ENCODE results near the gene C1orf159.

The C1orf159 gene

GRCh38 chr1:1148061-1148460, 32.2 kb upstream of the C1orf159 start:
- no peak overlapping the region for H3K9ac ChIP-seq (ENCODE audit: low read length)
- no peak overlapping the region for H3K23ac ChIP-seq (ENCODE audit: low read length)
- no peaks in the 10 kb centered on the region for H3K27me3 ChIP-seq (ENCODE audit: insufficient read depth, low read length, poor library complexity)
- H2BK5ac ChIP-seq (ENCODE audit: low read length) = no peak overlapping the region
- H3K4ac ChIP-seq (ENCODE audit: low read depth, low read length) = no peak overlapping the region
- no peak overlapping the region for H3K4me3 ChIP-seq (ENCODE audit: low read length)
- no peak overlapping the region for H2AK5ac ChIP-seq (ENCODE audit: low read length)
- no peak overlapping the region for H3K4me2 ChIP-seq (ENCODE audit: low read length)
- no peak overlapping the region for H3K56ac ChIP-seq (ENCODE audit: low read length)
- DNase-seq = no peak
- no peak overlapping the region for H4K5ac ChIP-seq (ENCODE audit: low read length)
- no peak overlapping the region for H3K18ac ChIP-seq (ENCODE audit: low read length)
- H3K79me1 ChIP-seq (ENCODE audit: low read length) = no peaks in the 10 kb centered on the region
- no peak overlapping the region for H4K8ac ChIP-seq (ENCODE audit: low read depth, low read length)
- no peak overlapping the region for H3K27ac ChIP-seq (ENCODE audit: low read depth, low read length)
- H2BK15ac ChIP-seq (replicated peaks; ENCODE audit: low read depth) = no peak overlapping the region
- no peaks in the 10 kb centered on the region for H3K36me3 ChIP-seq (ENCODE audit: control insufficient read depth, insufficient read depth, low read length)
- H3K79me2 ChIP-seq (ENCODE audit: control insufficient read depth, insufficient read depth, low read length) = no peaks in the 10 kb centered on the region
- no peak overlapping the region for H2BK120ac ChIP-seq (ENCODE audit: low read depth, low read length)
- H3K4me1 ChIP-seq (ENCODE audit: control insufficient read depth, low read depth, low read length) = no peaks in the 10 kb centered on the region
- no CpG with 5 or more reads among the region's 13 CpGs for WGBS (ENCODE audit: extremely low coverage, insufficient coverage, low lambda C conversion rate)

- Histone ChIP-seq H2BK120ac (ENCODE audit: low read depth, low read length) (no peak overlapping the region), H3K27ac (ENCODE audit: low read depth, low read length) (no peak overlapping the region), H3K18ac (ENCODE audit: low read length) (no peak overlapping the region), H3K79me1 (ENCODE audit: low read length) (no peaks in the 10 kb centered on the region), H3K4ac (ENCODE audit: low read depth, low read length) (no peak overlapping the region), H3K23ac (ENCODE audit: low read length) (no peak overlapping the region), H4K5ac (ENCODE audit: low read length) (no peak overlapping the region), H3K4me3 (ENCODE audit: low read length) (no peak overlapping the region), H2AK5ac (ENCODE audit: low read length) (no peak overlapping the region), H3K9ac (ENCODE audit: low read length) (no peak overlapping the region), H3K36me3 (ENCODE audit: control insufficient read depth, insufficient read depth, low read length) (no peaks in the 10 kb centered on the region), H3K4me2 (ENCODE audit: low read length) (no peak overlapping the region), H3K79me2 (ENCODE audit: control insufficient read depth, insufficient read depth, low read length) (no peaks in the 10 kb centered on the region), H3K27me3 (ENCODE audit: insufficient read depth, low read length, poor library complexity) (no peaks in the 10 kb centered on the region), H4K8ac (ENCODE audit: low read depth, low read length) (no peak overlapping the region), H2BK15ac (replicated peaks; ENCODE audit: low read depth) (no peak overlapping the region), H3K4me1 (ENCODE audit: control insufficient read depth, low read depth, low read length) (no peaks in the 10 kb centered on the region), H2BK5ac (ENCODE audit: low read length) (no peak overlapping the region), H3K56ac (ENCODE audit: low read length) (no peak overlapping the region)
- DNase-seq = no peak
- WGBS (ENCODE audit: extremely low coverage, insufficient coverage, low lambda C conversion rate) = no CpG with 5 or more reads among the region's 15 CpGs
Measured at GRCh38 chr1:1146596-1146995, 30.7 kb upstream of the C1orf159 start.

- Histone ChIP-seq H3K27ac (ENCODE audit: low read depth, low read length) (no peak overlapping the region), H2BK15ac (replicated peaks; ENCODE audit: low read depth) (no peak overlapping the region), H2BK120ac (ENCODE audit: low read depth, low read length) (no peak overlapping the region), H3K4ac (ENCODE audit: low read depth, low read length) (no peak overlapping the region), H3K4me2 (ENCODE audit: low read length) (no peak overlapping the region), H4K8ac (ENCODE audit: low read depth, low read length) (no peak overlapping the region), H3K9ac (ENCODE audit: low read length) (no peak overlapping the region), H3K27me3 (ENCODE audit: insufficient read depth, low read length, poor library complexity) (no peaks in the 10 kb centered on the region), H3K36me3 (ENCODE audit: control insufficient read depth, insufficient read depth, low read length) (no peaks in the 10 kb centered on the region), H3K4me1 (ENCODE audit: control insufficient read depth, low read depth, low read length) (no peaks in the 10 kb centered on the region), H3K4me3 (ENCODE audit: low read length) (no peak overlapping the region), H2AK5ac (ENCODE audit: low read length) (no peak overlapping the region), H3K79me1 (ENCODE audit: low read length) (no peaks in the 10 kb centered on the region), H4K5ac (ENCODE audit: low read length) (no peak overlapping the region), H3K56ac (ENCODE audit: low read length) (no peak overlapping the region), H2BK5ac (ENCODE audit: low read length) (no peak overlapping the region), H3K18ac (ENCODE audit: low read length) (no peak overlapping the region), H3K23ac (ENCODE audit: low read length) (no peak overlapping the region), H3K79me2 (ENCODE audit: control insufficient read depth, insufficient read depth, low read length) (no peaks in the 10 kb centered on the region)
- no CpG with 5 or more reads among the region's 14 CpGs for WGBS (ENCODE audit: extremely low coverage, insufficient coverage, low lambda C conversion rate)
- no peak for DNase-seq
Measured at GRCh38 chr1:1146026-1146425, 30.1 kb upstream of the C1orf159 start.

GRCh38 chr1:1145547-1145914, 29.6 kb upstream of the C1orf159 start:
- Histone ChIP-seq H4K5ac (ENCODE audit: low read length) (no peak overlapping the region), H2BK15ac (replicated peaks; ENCODE audit: low read depth) (no peak overlapping the region), H2BK5ac (ENCODE audit: low read length) (no peak overlapping the region), H3K9ac (ENCODE audit: low read length) (no peak overlapping the region), H4K8ac (ENCODE audit: low read depth, low read length) (no peak overlapping the region), H3K4ac (ENCODE audit: low read depth, low read length) (no peak overlapping the region), H3K27me3 (ENCODE audit: insufficient read depth, low read length, poor library complexity) (no peaks in the 10 kb centered on the region), H3K23ac (ENCODE audit: low read length) (no peak overlapping the region), H3K79me1 (ENCODE audit: low read length) (no peaks in the 10 kb centered on the region), H3K27ac (ENCODE audit: low read depth, low read length) (no peak overlapping the region), H3K4me1 (ENCODE audit: control insufficient read depth, low read depth, low read length) (no peaks in the 10 kb centered on the region), H3K4me3 (ENCODE audit: low read length) (no peak overlapping the region), H3K4me2 (ENCODE audit: low read length) (no peak overlapping the region), H2BK120ac (ENCODE audit: low read depth, low read length) (no peak overlapping the region), H2AK5ac (ENCODE audit: low read length) (no peak overlapping the region), H3K18ac (ENCODE audit: low read length) (no peak overlapping the region), H3K56ac (ENCODE audit: low read length) (no peak overlapping the region), H3K79me2 (ENCODE audit: control insufficient read depth, insufficient read depth, low read length) (no peaks in the 10 kb centered on the region), H3K36me3 (ENCODE audit: control insufficient read depth, insufficient read depth, low read length) (no peaks in the 10 kb centered on the region)
- no peak for DNase-seq
- no CpG with 5 or more reads among the region's 9 CpGs for WGBS (ENCODE audit: extremely low coverage, insufficient coverage, low lambda C conversion rate)

GRCh38 chr1:1144843-1145546, 29.1 kb upstream of the C1orf159 start:
- Histone ChIP-seq H3K27ac (ENCODE audit: low read depth, low read length) (no peak overlapping the region), H2BK120ac (ENCODE audit: low read depth, low read length) (no peak overlapping the region), H3K79me2 (ENCODE audit: control insufficient read depth, insufficient read depth, low read length) (no peaks in the 10 kb centered on the region), H4K5ac (ENCODE audit: low read length) (no peak overlapping the region), H3K18ac (ENCODE audit: low read length) (no peak overlapping the region), H3K9ac (ENCODE audit: low read length) (no peak overlapping the region), H3K27me3 (ENCODE audit: insufficient read depth, low read length, poor library complexity) (no peaks in the 10 kb centered on the region), H3K4me1 (ENCODE audit: control insufficient read depth, low read depth, low read length) (no peaks in the 10 kb centered on the region), H3K36me3 (ENCODE audit: control insufficient read depth, insufficient read depth, low read length) (no peaks in the 10 kb centered on the region), H3K4me3 (ENCODE audit: low read length) (no peak overlapping the region), H4K8ac (ENCODE audit: low read depth, low read length) (no peak overlapping the region), H2BK5ac (ENCODE audit: low read length) (no peak overlapping the region), H3K56ac (ENCODE audit: low read length) (peak overlapping the region; percentile 0), H2BK15ac (replicated peaks; ENCODE audit: low read depth) (no peak overlapping the region), H3K4ac (ENCODE audit: low read depth, low read length) (no peak overlapping the region), H3K23ac (ENCODE audit: low read length) (no peak overlapping the region), H3K79me1 (ENCODE audit: low read length) (no peaks in the 10 kb centered on the region), H2AK5ac (ENCODE audit: low read length) (no peak overlapping the region), H3K4me2 (ENCODE audit: low read length) (no peak overlapping the region)
- DNase-seq = no peak
- no CpG with 5 or more reads among the region's 32 CpGs for WGBS (ENCODE audit: extremely low coverage, insufficient coverage, low lambda C conversion rate)
